Measurements from ENCODE around the gene SYNDIG1.
"Not testable (repeated sequence)": the region's sequence is repeated elsewhere in the genome, so short reads cannot be mapped to it uniquely, and the experiment has no call there.

Gene SYNDIG1

GRCh38 chr20:24619212-24619611 lies 149.8 kb downstream of the SYNDIG1 start:
- Histone ChIP-seq H3K4me3 (ENCODE audit: severe bottlenecking) (no peak overlapping the region), H3K27ac (ENCODE audit: poor library complexity, severe bottlenecking) (no peak overlapping the region), H3K36me3 (ENCODE audit: low read depth) (no peaks in the 10 kb centered on the region), H3K9me3 (ENCODE audit: severe bottlenecking) (no peaks in the 10 kb centered on the region), H3K27me3 (ENCODE audit: insufficient read depth, poor library complexity, severe bottlenecking) (peaks cover 31% of the 10 kb centered on the region), H3K4me1 (ENCODE audit: insufficient read depth, poor library complexity, severe bottlenecking) (no peaks in the 10 kb centered on the region)
- no peak for TF ChIP-seq CTCF (IDR thresholded peaks at IDR 0.05; ENCODE audit: poor library complexity, severe bottlenecking)
- DNase-seq (ENCODE audit: low spot score) (no peak), ATAC-seq (ENCODE audit: low read depth) (no peak)

GRCh38 chr20:24620937-24621519 lies 151.6 kb downstream of the SYNDIG1 start:
- Histone ChIP-seq H3K9me3 (ENCODE audit: severe bottlenecking) (no peaks in the 10 kb centered on the region), H3K4me3 (ENCODE audit: severe bottlenecking) (no peak overlapping the region), H3K27ac (ENCODE audit: poor library complexity, severe bottlenecking) (no peak overlapping the region), H3K4me1 (ENCODE audit: insufficient read depth, poor library complexity, severe bottlenecking) (no peaks in the 10 kb centered on the region), H3K36me3 (ENCODE audit: low read depth) (no peaks in the 10 kb centered on the region), H3K27me3 (ENCODE audit: insufficient read depth, poor library complexity, severe bottlenecking) (peaks cover 25% of the 10 kb centered on the region)
- ATAC-seq (ENCODE audit: low read depth) = no peak
- no peak for TF ChIP-seq CTCF (IDR thresholded peaks at IDR 0.05; ENCODE audit: poor library complexity, severe bottlenecking)
- DNase-seq (ENCODE audit: low spot score) = no peak

- Histone ChIP-seq H3K4me1 (ENCODE audit: insufficient read depth, poor library complexity, severe bottlenecking) (no peaks in the 10 kb centered on the region), H3K36me3 (ENCODE audit: low read depth) (no peaks in the 10 kb centered on the region), H3K4me3 (ENCODE audit: severe bottlenecking) (no peak overlapping the region), H3K9me3 (ENCODE audit: severe bottlenecking) (no peaks in the 10 kb centered on the region), H3K27ac (ENCODE audit: poor library complexity, severe bottlenecking) (no peak overlapping the region), H3K27me3 (ENCODE audit: insufficient read depth, poor library complexity, severe bottlenecking) (peaks cover 21% of the 10 kb centered on the region)
- no peak for ATAC-seq (ENCODE audit: low read depth)
- no peak for TF ChIP-seq CTCF (IDR thresholded peaks at IDR 0.05; ENCODE audit: poor library complexity, severe bottlenecking)
- DNase-seq (ENCODE audit: low spot score) = no peak
Observed at GRCh38 chr20:24622856-24623255, 153.4 kb downstream of the SYNDIG1 start.

- H3K4me3 ChIP-seq (ENCODE audit: severe bottlenecking); H3K4me1 ChIP-seq (ENCODE audit: insufficient read depth, poor library complexity, severe bottlenecking); H3K36me3 ChIP-seq (ENCODE audit: low read depth); ATAC-seq (ENCODE audit: low read depth); H3K27ac ChIP-seq (ENCODE audit: poor library complexity, severe bottlenecking); H3K9me3 ChIP-seq (ENCODE audit: severe bottlenecking); DNase-seq (ENCODE audit: low spot score): not testable (repeated sequence)
- H3K27me3 ChIP-seq (ENCODE audit: insufficient read depth, poor library complexity, severe bottlenecking) = peaks cover 14% of the 10 kb centered on the region
Observed at GRCh38 chr20:24626141-24626540, 156.7 kb downstream of the SYNDIG1 start.

- ATAC-seq (ENCODE audit: low read depth) (no peak), DNase-seq (ENCODE audit: low spot score) (no peak)
- Histone ChIP-seq H3K4me3 (ENCODE audit: severe bottlenecking) (no peak overlapping the region), H3K27ac (ENCODE audit: poor library complexity, severe bottlenecking) (no peak overlapping the region), H3K9me3 (ENCODE audit: severe bottlenecking) (no peaks in the 10 kb centered on the region), H3K27me3 (ENCODE audit: insufficient read depth, poor library complexity, severe bottlenecking) (peaks cover 11% of the 10 kb centered on the region), H3K36me3 (ENCODE audit: low read depth) (no peaks in the 10 kb centered on the region), H3K4me1 (ENCODE audit: insufficient read depth, poor library complexity, severe bottlenecking) (no peaks in the 10 kb centered on the region)
- no peak for TF ChIP-seq CTCF (IDR thresholded peaks at IDR 0.05; ENCODE audit: poor library complexity, severe bottlenecking)
Observed at GRCh38 chr20:24627291-24627690, 157.9 kb downstream of the SYNDIG1 start.

Data from RWPE2 (cell line).